Measurements from ENCODE around the gene NR1H2. TPM values are rescaled to one million over a fixed set of nuclear protein-coding genes. Genes with fewer than 3 reads are reported as not detected.

The NR1H2 gene
- total and polyA plus RNA-seq, 10 of the 15 experiments (the other 5 are each of a cell fraction or from before 2014, with no cell fraction given), result 0.05 to 54.2 (median 35.1) TPM

GRCh38 chr19:50383852-50384684, 7.8 kb downstream of the NR1H2 start, which contains the start of gene POLD1:
Gene POLD1, plus strand, starts transcription at chr19:50384347. Its CDS starts 14,505 bp downstream, at chr19:50398852.
- H3K4me2 ChIP-seq (ENCODE audit: control insufficient read depth, insufficient read depth), result peak within 1 kb of the TSS; percentile 97
- RAD21 ChIA-PET (ENCODE audit: unreplicated experiment), result interaction anchor here (0.9 to 1.9 kb wide), 6 partner anchors 20 to 400 kb away, joined by 3 to 8 read pairs (median 4); partner anchors contain the start of gene SPIB
- no peaks in the 10 kb centered on the region for H3K9me3 ChIP-seq (replicated peaks; ENCODE audit: control insufficient read depth, insufficient read depth, low read length)
- H4K20me1 ChIP-seq (ENCODE audit: control insufficient read depth, insufficient read depth), result no peaks in the 10 kb centered on the region
- CTCF ChIA-PET, result interaction anchor here (0.8 to 2.9 kb wide), 7 partner anchors 22 to 236 kb away, joined by 3 to 17 read pairs (median 3); no protein-coding TSS in a partner anchor
- H3K4me1 ChIP-seq (ENCODE audit: control insufficient read depth, insufficient read depth, low read length), result peaks cover 3% of the 10 kb centered on the region; the same call in 1 of the 2 replicates
- intact Hi-C loops (cut with micrococcal nuclease; ENCODE audit: unreplicated experiment) (loop anchor here (2.0 kb wide), 1 partner anchor 31 kb away; no protein-coding TSS in a partner anchor), in situ Hi-C loops (cut with MboI) (no loop called here)
- no TSS peak for BruUV-seq (replicated peaks)
- peak within 1 kb of the TSS; percentile 78 for H3K27ac ChIP-seq (ENCODE audit: control insufficient read depth, insufficient read depth)
- peak; percentile 94 for ATAC-seq
- peak within 1 kb of the TSS; percentile 77 for H3K4me3 ChIP-seq
- FAIRE-seq, result peak; percentile 99
- H3K9ac ChIP-seq (ENCODE audit: control insufficient read depth, insufficient read depth, low read length), result peak within 1 kb of the TSS; percentile 93
- peak; percentile 91 for DNase-seq (ENCODE audit: low read depth, low spot score)
- SMC1A ChIA-PET (ENCODE audit: uncharacterized antibody, unreplicated experiment), result interaction anchor here (0.9 to 2.6 kb wide), 8 partner anchors 8 to 538 kb away, joined by 3 to 8 read pairs (median 4); partner anchors contain the start of gene NR1H2
- POLR2A ChIA-PET, result interaction anchor here (0.6 to 1.9 kb wide), 6 partner anchors 8 to 77 kb away, joined by 3 to 9 read pairs (median 5); partner anchors contain the start of genes NR1H2 and SPIB
- 1% methylated on average over 73 of the region's 78 CpGs for WGBS (ENCODE audit: insufficient coverage, insufficient replicate concordance, low lambda C conversion rate, missing lambda C conversion rate)
- H3K79me2 ChIP-seq (ENCODE audit: control insufficient read depth, insufficient read depth, low read length), result peaks cover 24% of the 10 kb centered on the region
- no peaks in the 10 kb centered on the region for H3K27me3 ChIP-seq (replicated peaks in 1 of 2; ENCODE audit: control insufficient read depth in 2 of 2, insufficient read depth in 2 of 2, low read length in 1 of 2)
- peaks cover 12 to 14% of the 10 kb centered on the region in 2 experiments; a peak in 3 of 4 replicates for H3K36me3 ChIP-seq (ENCODE audit: control insufficient read depth in 2 of 2, insufficient read depth in 2 of 2, low read length in 1 of 2)
- H2AFZ ChIP-seq (ENCODE audit: control insufficient read depth, low read depth, low read length), result peak within 1 kb of the TSS; percentile 72
- peak; percentile 46 to 84 for TF ChIP-seq EGR1 (IDR thresholded peaks at IDR 0.05; ENCODE audit: borderline replicate concordance in 1 of 2, low read depth in 2 of 2, low read length in 2 of 2)
- peak; percentile 93 to 95 for TF ChIP-seq SRF (IDR thresholded peaks at IDR 0.05; ENCODE audit: low read depth in 2 of 2, low read length in 2 of 2)
- TF ChIP-seq E2F8 (IDR thresholded peaks at IDR 0.05; ENCODE audit: low read depth, partially characterized antibody), result peak; percentile 93
- no peak for TF ChIP-seq ZNF384 (IDR thresholded peaks at IDR 0.05; ENCODE audit: borderline replicate concordance, low read depth, low read length)
- peak; percentile 89 for TF ChIP-seq POLR2A (IDR thresholded peaks at IDR 0.05; ENCODE audit: low read depth, low read length)
- 0 out of 2 replicates have a peak, but pooled peaks have one; percentile 47 for TF ChIP-seq ESRRA (IDR thresholded peaks at IDR 0.05; ENCODE audit: low read length)
- peak; percentile 67 for TF ChIP-seq NRF1 (conservative IDR thresholded peaks at IDR 0.05; ENCODE audit: low read depth, low read length)
- peak; percentile 47 for TF ChIP-seq NR2C2 (IDR thresholded peaks at IDR 0.05; ENCODE audit: borderline replicate concordance, control insufficient read depth, insufficient read length, low read depth)
- TF ChIP-seq HDGF (IDR thresholded peaks at IDR 0.05), result peak; percentile 99
- peak; percentile 95 for TF ChIP-seq NR2C1 (IDR thresholded peaks at IDR 0.05)
- TF ChIP-seq REST (IDR thresholded peaks at IDR 0.05; ENCODE audit: low read depth, low read length), result no peak
- peak; percentile 79; the same call in 1 of the 2 replicates for TF ChIP-seq BACH1 (IDR thresholded peaks at IDR 0.05; ENCODE audit: borderline replicate concordance)
- peak; percentile 69; the same call in 1 of the 2 replicates for TF ChIP-seq POLR2AphosphoS5 (IDR thresholded peaks at IDR 0.05; ENCODE audit: low read length)
- TF ChIP-seq MTA2 (IDR thresholded peaks at IDR 0.05; ENCODE audit: low read depth), result peak; percentile 57; the same call in 1 of the 2 replicates
- 0 out of 2 replicates have a peak, but pooled peaks have one; percentile 47 for TF ChIP-seq SMARCA5 (IDR thresholded peaks at IDR 0.05)
- TF ChIP-seq, protein P1, sequence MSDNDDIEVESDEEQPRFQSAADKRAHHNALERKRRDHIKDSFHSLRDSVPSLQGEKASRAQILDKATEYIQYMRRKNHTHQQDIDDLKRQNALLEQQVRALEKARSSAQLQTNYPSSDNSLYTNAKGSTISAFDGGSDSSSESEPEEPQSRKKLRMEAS (IDR thresholded peaks at IDR 0.05; ENCODE audit: low read depth, low read length), result peak; percentile 43

Measured in GM12878 (cell line).